GM19239 (cell line): ENCODE measurements around the gene CYP4B1.
"Not testable (repeated sequence)": the region's sequence is repeated elsewhere in the genome, so short reads cannot be mapped to it uniquely, and the experiment has no call there.

ENCODE experiments used
- DNase-seq: peaks from one replicate; pipeline ENCODE4 v3.0.0; 2011; ENCODE audit warnings: low spot score; ENCODE audit not compliant: insufficient read length
- FAIRE-seq: peaks from 2 replicates; lab custom pipeline; 2011; peaks lifted over from hg19 to GRCh38; lab: Jason Lieb, UNC

The CYP4B1 gene

DNA sequence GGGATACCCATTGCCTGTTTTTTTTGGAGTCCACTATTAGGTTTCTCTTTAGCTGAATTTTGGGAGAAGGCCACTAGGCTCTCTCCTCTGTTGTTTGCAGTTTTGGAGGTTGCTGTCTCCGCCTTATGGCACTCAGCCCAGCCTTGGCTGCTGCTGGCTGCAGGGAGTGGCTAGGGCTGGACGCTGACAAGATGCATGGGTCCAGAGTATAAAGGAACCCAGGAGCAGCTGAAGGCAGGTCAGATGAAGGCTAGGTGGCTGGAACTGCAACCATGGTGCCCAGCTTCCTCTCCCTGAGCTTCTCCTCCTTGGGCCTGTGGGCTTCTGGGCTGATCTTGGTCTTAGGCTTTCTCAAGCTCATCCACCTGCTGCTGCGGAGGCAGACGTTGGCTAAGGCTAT lies at the start of gene CYP4B1:
Gene CYP4B1 (plus strand): TSS at position 237 of the 400 bp plus-strand sequence. CDS start 36 bp downstream, at position 273.
- DNase-seq (no peak), FAIRE-seq (no peak)

DNA sequence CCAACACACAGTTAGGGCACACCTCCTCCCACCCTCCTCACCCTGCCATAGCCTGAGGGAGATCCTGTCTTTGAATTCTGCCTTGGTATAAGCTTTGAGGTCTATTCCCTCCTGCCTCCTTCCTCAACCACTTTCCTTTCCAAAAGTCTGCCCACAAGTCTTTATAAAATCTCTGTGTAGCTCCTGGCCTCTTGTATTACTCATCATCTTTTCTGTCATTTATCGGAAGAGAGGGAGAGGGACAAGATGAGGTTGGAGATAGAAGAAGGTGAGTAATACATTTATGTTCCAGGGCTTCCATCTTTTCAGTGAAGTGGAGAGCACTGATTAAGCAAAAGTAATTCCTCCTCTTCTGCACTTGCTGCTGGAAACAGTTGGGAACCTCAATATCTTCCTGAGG lies 49.4 kb upstream of the CYP4B1 start:
- no peak for FAIRE-seq
- DNase-seq = no peak

DNA sequence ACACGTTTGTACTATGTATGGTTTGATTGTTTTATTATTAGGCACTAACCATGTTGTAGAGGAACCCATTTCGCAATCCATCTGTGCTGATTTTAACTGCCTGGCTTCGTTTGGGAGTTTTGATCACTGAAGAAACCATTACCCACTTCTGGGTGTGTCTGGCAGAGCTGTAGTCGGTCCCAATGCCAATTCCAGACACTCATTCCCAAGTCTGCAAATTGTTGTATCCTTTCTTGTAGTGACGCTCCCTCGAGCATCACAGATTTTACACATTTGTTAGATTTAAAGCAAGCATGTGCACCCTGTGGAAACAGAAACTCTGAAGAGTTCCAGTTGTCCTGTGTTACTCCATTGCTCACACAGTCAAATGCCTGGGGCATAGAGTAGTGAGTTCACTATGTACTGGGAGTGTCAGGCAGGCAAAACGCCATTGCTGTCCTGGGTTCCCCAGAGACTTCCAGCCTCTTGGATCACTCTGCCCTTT lies 48.9 kb upstream of the CYP4B1 start:
- no peak for DNase-seq
- FAIRE-seq = no peak

DNA sequence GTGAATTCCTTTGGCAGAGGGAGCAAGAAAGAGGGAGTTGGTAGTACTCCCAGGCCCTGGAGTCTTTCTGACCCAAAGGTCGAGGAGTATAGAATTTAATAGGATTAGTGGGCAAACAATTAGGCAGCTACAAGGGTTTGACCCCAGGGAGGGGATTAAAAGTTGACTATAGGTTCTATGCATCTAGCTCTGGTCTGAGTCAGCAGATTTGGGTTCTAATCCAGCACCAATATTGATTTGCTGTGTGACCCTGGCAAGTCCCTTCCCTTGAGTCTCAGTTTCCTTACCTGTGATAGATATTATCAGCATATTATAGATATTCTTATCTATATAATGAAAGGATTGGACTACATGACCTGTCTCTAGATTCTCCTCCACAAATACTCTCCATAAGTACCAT lies 44.9 kb upstream of the CYP4B1 start:
- DNase-seq (no peak), FAIRE-seq (no peak)

DNA sequence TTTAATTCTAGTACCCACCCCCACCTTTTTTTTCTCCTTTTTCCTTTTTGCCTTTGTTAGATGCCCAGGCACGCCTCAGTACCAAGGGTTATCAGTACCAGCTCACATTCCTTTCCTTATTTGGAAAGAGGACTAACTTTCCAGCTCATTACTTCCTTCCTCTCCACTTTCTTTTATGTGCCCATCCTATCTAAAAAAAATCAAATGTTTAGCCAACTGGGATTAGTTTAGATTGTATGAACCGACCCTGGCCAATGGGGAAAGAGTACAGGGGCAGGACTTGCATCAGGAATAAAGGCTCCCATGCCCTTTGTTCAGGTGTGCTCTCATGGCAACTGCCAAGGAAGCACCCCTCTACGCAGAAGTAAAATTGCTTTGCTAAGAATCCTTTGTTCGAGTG lies 44.1 kb upstream of the CYP4B1 start:
- FAIRE-seq, DNase-seq: not testable (repeated sequence)

DNA sequence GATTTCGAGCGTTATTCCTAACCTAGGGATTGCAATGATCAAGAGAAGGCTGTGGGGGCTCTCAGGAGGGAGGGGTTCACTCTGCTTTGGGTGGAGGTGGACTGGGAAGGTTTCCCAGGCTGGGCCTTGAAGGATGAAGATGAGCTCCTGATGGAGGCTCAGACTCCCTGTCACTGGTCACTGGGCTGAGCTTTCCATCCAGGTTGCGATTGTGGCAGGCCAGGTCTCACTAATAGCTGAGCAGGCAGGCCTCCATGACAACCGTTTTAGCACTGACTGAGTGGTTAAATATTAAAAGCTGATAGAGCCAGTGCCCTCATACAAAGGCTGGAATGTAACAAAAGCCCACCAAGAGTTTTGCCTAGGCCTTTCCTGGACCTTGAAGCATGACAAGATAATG lies 43.7 kb upstream of the CYP4B1 start:
- DNase-seq (no peak), FAIRE-seq (no peak)

DNA sequence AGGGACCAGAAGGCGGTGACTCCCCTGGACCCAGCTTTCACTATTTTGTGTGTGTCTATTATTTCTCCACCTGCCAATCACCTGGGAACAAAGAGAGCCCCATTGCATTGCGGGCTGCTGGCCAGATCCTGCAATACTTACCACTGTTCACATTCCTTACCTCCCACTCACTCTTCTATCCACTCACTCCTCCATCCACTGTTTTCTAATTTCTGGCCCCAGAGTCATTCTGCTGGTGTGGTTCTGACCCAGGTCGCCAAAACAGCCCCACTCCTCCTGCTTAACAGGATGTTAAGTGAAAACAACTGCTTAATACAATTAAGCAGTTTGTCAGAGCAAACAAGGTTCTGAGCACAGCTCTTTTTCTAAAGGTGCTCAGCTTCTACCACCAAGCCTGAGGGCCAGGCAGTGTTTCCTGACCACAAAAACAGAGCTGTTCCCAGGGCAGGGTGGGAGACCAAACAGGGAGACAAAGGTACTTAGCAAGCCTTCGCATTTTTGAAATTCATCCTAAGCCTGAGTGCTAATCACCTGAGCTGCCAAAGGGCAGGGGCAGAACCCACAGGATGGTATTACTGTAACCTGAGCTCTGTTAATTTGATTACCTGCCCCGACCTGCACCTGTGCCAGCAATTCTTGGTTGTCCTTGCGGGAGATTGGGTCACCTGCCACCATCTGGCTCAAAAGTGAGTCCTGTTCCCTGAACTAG lies 41.4 kb upstream of the CYP4B1 start:
- DNase-seq (no peak), FAIRE-seq (no peak)

DNA sequence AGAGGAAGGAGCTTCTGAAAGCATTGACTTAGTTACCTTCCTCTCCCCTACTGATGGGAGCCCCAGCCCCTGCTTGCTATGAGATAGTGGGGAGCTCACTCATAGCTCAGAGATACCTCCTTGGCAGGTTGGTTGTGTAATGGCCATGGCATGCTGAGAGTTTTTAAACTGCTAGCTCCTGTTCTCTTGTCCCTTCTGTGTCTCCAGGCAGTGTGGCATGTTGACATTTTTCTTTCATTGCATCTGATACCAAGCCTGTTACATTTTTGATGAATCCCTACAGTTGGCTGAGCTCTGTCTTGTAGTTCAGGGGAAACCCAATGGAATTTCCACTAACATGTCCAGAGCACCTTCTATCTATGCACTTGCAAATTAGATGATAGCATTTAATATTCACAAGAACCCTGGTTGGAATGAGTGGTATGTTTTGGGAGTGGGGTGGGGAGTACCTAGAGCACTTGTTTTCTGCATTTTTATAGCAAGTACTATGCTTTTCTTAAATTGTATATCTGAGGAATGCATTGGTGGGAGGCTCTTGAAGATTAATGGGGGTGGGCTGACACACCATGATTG lies 40.8 kb upstream of the CYP4B1 start:
- no peak for FAIRE-seq
- no peak for DNase-seq

DNA sequence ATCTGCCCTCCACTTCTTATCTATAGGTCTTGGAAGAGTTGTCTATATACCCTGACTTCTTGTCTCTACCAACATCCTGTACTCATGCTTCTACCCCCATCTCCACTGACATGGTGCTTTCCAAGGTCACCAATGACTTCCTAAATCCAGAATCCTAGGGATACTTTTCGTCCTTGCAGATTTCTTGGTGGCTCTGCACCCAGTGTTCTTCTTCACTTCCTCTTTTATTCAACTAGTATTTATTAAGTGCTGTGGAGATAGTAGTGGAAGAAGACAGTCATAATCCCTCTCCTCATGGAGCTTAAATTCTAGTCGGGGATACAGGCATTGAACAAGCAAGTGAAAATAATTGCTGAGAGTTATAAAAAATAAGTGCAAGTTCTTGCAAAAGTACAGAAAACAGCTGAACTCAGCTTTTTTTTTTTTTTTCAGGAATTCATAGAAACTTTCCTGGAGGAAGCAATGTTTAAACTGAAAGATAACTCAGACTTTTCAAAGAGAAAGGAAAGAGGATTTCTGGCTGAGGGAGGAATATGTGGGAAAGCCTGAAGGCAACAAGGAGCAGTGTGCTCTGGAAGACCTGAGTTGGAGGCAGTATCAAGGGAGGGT lies 38.2 kb upstream of the CYP4B1 start:
- DNase-seq (no peak), FAIRE-seq (no peak)

DNA sequence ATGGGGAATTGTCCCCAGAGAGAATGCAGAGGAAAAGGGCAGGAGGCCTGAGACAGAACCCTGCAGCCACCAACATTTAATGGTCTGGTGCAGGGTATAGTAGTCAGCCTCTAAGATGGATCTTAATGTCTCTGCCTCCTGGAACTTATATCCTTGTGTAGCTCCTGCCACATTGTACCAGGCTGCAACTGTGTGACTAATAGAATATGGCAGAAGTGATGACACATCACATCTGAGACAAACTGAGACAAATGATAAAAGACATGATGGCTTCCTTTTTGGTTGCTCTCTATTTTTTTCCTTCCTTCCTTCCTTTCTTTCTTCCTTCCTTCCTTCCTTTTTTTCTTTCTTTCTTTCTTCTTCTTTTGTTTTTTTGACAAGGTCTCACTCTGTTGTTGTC lies 37.1 kb upstream of the CYP4B1 start:
- DNase-seq (no peak), FAIRE-seq (no peak)

DNA sequence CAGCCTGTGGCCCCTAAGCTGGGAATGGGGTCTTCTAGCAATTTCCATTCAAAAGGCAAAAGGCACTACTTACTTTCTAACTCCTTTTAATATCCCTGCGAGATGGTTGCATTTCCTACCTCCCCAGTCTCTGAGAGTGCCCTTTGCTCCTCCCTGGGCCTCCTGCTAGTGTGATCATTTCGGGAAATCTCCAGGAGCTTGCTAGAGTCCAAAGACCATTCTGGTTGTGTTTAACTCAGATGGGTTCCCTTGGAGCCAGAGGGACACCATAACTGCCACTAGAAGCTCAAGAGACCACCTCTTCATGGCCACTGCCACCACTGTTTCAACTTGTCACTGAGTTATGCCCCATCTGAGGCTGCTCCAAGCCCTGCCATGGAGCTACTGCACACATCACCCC lies 34.4 kb upstream of the CYP4B1 start:
- FAIRE-seq (no peak), DNase-seq (no peak)

DNA sequence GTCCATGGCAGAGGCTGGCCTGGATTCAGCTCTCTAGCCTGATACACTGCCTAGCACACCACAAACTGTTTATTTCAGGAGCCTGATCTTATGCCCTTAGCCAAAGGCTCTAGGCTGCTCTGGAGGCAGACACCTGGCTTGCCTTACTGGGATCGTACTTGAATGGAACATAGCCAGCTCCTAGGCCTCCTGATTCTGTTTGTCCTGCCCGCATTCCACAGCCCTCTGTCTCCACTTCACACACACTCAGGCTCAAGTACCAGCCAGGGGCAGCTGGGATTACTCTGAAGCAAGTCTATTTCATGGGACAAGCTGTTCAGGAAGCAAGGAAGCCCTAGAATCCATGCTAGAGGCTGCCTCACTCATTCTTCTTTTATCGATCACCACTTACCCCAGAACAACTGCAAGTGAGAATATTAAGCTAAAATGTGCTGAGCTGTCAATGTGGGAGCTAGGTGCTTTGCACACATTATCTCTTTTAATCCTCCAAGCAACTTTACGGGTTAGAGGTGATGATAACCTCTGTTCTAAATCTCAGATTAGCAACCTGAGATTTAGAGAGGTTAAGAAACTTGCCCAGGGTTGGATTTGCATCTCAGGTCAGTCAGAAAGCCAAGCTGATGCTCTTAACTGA lies 31.1 kb upstream of the CYP4B1 start:
- FAIRE-seq (no peak), DNase-seq (no peak)

DNA sequence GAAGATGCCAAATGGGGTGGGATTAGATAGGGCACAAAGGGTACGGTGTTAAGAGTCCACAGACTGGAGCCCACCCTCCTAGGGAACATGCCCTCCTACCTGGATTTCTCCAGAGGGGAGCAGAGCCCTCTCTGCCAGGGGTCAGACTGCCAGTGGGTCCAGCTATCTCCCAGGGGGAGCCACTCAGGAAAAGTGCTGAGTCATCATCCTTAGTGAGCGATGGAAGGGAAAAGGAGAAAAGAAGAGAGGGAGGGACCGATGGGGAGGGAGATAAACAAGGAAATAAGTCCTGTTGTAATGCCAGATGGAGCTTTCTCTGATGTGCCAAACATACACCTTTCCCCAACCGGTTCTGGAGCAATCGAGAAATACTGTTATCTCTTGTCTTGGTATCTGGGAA lies 30.4 kb upstream of the CYP4B1 start:
- no peak for FAIRE-seq
- no peak for DNase-seq

DNA sequence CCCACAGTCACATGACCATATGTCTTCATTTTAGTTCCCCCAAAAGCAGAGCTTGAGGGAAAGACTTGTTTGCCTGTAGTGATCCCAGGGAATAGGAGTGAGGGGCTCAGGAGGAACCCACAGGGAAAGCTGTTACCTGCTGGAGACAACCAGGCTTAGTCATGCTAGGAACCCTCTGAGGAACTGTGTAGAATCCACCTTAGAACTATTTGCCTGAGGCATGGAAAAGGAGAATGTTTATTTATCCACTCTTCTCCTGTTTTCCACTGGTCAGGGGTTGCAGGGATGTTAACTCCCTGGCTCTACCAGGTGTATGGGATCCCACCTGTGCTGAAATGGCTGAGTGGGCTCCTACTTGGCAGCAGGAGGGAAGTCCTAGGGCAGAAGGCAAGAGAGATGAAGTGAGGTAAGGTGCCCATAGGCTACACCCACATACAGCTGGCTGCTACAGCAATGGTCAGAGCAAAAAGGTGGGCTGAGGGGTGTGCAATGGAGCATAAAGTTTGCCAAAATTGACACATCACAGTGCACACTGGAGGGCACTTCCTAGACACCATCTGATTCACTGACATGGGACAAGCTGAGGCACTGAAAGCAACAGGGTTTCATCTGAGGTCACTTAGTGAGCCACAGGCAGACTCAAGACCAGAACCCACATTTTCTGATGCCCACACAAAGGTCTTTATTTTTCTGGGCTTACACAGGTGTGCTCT lies 29.7 kb upstream of the CYP4B1 start:
- DNase-seq (no peak), FAIRE-seq (no peak)

DNA sequence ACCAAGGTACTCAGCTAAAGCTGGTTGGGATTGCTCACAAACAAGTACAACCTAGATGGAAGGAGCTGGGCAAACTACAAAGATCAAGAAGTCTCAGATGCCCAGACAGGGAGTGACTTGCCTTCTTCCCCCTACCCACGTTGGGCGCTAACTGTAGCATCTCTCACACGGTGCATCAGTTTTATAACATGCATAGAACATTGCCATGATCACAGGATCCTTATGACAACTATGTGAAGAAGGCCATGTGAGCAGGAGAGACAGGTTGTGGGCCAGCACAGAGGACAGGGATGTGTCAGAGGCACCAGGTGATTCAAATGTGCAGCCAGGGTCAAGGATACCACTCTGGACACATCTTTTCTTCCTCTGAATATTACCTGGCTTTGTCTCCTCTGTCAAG lies 28.3 kb upstream of the CYP4B1 start:
- FAIRE-seq = no peak
- no peak for DNase-seq

DNA sequence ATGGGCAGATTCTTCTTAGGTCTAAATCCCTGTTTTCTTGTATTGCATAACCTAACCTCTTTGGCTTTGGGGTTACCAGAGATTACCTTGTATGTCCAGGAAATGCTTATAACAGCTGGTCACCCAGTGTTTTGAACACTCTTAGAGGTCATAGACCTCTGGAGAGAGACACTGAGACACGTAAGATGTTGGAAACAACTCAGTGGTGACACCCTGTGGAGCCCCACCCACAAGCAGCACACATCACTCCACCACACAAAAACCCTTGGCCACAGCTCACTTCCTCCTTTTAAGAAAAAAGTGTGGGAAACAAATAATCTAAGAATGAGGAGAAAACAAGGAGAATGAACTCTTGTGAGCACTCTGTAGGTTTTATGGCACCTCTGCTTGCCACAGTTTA lies 26.3 kb upstream of the CYP4B1 start:
- FAIRE-seq = no peak
- DNase-seq = no peak

DNA sequence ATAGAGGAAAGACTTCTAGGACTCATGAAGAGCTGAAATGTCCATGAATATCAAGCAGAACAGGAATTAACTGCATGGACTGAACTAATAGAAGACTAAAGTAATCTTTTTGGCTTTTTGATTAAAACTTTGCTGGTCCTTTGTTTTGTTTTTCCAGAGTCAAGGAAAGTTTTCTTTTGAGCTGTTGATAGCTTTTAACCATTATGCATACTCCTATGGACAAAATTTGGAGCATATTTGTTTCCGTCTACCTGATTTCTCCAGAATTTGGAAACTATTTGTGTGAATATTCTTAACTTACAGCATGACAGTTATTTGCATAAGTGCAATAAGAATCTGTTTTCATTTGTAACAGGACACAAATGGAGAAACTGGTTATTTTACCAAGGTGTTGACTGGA lies 24.5 kb upstream of the CYP4B1 start:
- FAIRE-seq (no peak), DNase-seq (no peak)

DNA sequence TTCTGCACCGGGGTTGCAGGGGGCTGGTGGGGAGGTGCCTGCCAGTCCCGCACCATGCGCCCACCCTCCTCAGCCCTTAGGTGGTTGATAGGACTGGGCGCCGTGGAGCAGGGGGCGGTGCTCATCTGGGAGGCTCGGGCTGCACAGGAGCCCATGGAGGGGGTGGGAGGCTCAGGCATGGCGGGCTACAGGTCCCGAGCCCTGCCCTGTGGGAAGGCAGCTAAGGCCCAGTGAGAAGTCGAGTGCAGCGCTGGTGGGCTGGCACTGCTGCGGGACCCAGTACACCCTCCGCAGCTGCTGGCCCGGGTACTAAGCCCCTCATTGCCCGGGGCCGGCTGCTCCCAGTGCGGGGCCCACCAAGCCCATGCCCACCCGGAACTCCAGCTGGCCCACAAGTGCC lies 20.4 kb upstream of the CYP4B1 start:
- FAIRE-seq, DNase-seq: not testable (repeated sequence)

DNA sequence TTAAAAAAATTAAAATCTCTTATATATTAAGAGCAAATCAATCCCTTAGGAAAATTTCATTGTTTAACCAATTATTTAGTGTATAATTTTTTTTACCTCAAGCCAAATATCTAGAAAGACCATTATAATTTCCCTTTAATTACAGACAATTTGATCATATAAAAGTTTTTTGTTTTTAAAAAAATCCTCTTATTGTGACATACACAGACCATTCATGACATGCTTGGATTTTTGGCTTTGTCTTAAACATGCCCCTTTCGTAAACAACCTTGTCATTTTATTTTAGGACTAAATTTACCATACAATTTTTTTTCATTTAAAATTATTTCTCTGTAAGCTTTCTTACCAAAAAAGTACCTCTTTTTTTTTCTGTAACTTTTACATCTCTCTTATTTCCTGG lies 14.2 kb upstream of the CYP4B1 start:
- no peak for FAIRE-seq
- no peak for DNase-seq

DNA sequence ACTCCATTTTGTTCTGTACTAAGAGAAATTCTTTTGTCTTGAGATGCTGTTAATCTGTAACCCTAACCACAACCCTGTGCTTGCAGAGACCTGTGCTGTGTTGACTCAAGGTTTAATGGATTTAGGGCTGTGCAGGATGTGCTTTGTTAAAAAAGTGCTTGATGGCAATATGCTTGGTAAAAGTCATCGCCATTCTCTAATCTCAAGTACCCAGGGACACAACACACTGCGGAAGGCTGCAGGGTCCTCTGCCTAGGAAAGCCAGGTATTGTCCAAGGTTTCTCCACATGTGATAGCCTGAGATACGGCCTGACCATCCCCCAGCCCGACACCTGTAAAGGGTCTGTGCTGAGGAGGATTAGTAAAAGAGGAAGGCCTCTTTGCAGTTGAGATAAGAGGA lies 10.2 kb upstream of the CYP4B1 start:
- not testable (repeated sequence) for FAIRE-seq, DNase-seq
